MG63 (cell line): Measurements from ENCODE around the gene ORMDL2. TPM values are rescaled to one million over a fixed set of nuclear protein-coding genes. Genes with fewer than 3 reads are reported as not detected.
"Not testable (repeated sequence)": the region's sequence is repeated elsewhere in the genome, so short reads cannot be mapped to it uniquely, and the experiment has no call there.

Experiments used
- DNase-seq: peaks from one replicate; pipeline ENCODE4 v3.0.0-alpha.2; 2020
- H3K27me3 ChIP-seq: fragments of 250-450 bp; sonication (Bioruptor Pico); 2 replicates; pipeline ENCODE4 v1.5.1; 2020; ENCODE audit warnings: mild to moderate bottlenecking, moderate library complexity
- H3K36me3 ChIP-seq: fragments of 250-450 bp; sonication (Bioruptor Pico); 2 replicates; pipeline ENCODE4 v1.5.1; 2020; ENCODE audit warnings: mild to moderate bottlenecking, moderate library complexity
- H3K4me3 ChIP-seq: fragments of 250-450 bp; sonication (Bioruptor Pico); 2 replicates; pipeline ENCODE4 v1.5.1; 2020; ENCODE audit warnings: mild to moderate bottlenecking, moderate library complexity
- H3K9me3 ChIP-seq: fragments of 250-450 bp; sonication (Bioruptor Pico); 2 replicates; pipeline ENCODE4 v1.5.1; 2020; ENCODE audit warnings: mild to moderate bottlenecking, moderate library complexity
- total RNA-seq: library from RNA; depleted of rRNA; stranded (reverse); fragments of >200 nt; shearing (Covaris generic); gene quantifications from 2 replicates; pipeline ENCODE4 v1.2.3, GENCODE V29; 2014; ENCODE audit warnings: low replicate concordance

ORMDL2 gene
- total RNA-seq, 1 experiment from 2014 or later = 12.0 TPM

DNA sequence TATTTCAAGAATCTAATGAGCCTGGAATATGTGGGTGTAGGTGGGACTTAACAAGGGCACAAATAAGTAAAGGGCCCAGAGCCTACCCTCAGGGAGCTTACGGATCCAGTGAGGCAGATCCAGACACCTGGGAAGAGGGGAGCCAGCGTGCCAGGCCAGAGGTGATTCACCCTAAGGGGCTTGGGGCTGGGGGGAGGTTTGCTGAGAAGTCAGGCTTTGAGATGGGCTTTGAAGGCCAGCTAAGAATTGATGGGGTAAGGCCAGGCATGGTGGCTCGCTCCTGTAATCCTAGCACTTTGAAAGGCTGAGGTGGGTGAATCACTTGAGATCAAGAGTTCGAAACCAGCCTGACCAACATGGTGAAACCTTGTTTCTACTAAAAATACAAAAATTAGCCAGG is 25.6 kb downstream of the ORMDL2 start:
- DNase-seq = no peak
- H3K27me3 ChIP-seq = no peaks in the 10 kb centered on the region
- H3K36me3 ChIP-seq = no peaks in the 10 kb centered on the region
- no peak overlapping the region for H3K4me3 ChIP-seq
- no peaks in the 10 kb centered on the region for H3K9me3 ChIP-seq

DNA sequence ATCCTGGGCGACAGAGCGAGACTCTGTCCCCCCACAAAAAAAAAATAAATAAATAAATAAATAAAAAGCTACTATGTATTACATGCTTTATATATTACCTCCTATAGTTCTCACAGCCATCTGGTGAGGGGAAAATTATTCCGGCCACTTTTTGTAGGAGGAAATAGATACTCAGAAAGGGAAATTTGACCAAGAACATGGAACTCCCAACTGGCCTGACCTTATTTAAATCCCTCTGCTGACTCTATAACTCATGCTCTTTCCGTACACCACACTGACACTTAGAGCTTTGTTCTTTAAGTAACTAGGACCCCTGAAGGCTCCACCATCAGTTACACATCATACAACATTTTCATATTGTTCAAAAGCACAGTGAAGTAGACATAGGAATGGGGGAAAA is 27.1 kb downstream of the ORMDL2 start:
- Histone ChIP-seq H3K4me3 (no peak overlapping the region), H3K36me3 (no peaks in the 10 kb centered on the region), H3K9me3 (no peaks in the 10 kb centered on the region), H3K27me3 (no peaks in the 10 kb centered on the region)
- DNase-seq = no peak

DNA sequence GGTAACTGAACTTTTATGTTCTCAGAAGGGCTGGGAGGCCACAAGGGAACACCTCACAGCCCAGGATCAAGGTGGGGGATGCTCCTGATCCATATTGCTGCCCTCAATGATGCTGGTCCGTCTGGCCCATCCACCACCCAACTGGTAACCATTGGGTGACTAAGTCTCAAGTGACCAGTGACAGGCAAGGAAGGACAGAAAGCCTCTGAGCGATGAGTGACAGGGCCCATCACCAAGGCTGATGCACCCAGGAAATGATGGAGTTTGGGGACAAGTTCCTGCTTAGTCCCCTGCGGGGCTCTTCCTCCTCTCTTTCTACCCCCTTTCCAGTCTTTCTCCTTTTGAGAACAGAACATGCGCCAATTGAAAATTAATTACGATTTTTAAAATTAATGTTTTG is 27.5 kb downstream of the ORMDL2 start:
- Histone ChIP-seq H3K4me3 (no peak overlapping the region), H3K36me3 (no peaks in the 10 kb centered on the region), H3K27me3 (no peaks in the 10 kb centered on the region), H3K9me3 (no peaks in the 10 kb centered on the region)
- no peak for DNase-seq

DNA sequence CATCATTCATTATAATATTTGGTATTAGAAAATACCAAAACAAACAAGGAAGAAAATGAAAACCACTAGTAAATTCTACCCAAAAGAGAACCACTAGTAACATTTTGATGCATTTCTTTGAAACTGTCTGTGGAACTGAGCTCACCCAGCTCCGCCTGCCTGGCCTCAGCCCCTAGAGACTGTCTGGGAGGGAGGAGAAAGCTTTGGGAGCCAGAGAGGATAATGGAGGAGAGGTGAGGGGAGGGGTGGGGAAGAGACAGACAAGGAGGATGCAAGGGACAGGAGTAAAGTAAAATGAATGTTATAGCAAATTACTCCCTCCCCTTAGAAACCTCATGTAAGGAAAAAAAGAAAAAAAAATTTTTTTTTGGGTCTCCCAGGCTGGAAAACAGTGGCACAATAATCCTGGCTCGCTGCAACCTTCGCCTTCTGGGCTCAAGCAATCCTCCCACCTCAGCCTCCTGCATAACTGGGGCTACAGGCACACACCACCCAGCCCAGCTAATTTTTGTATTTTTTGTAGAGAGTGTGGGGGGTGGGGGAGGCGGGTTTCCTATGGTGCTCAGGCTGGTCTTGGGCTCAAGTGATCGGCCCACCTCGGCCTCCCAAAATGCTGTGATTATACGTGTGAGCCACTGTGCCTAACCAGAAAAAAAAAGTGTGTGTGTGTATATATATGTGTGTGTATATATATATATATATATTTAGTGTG is 28.1 kb downstream of the ORMDL2 start:
- H3K36me3 ChIP-seq = no peaks in the 10 kb centered on the region
- DNase-seq = no peak
- no peak overlapping the region for H3K4me3 ChIP-seq
- no peaks in the 10 kb centered on the region for H3K9me3 ChIP-seq
- H3K27me3 ChIP-seq = no peaks in the 10 kb centered on the region

DNA sequence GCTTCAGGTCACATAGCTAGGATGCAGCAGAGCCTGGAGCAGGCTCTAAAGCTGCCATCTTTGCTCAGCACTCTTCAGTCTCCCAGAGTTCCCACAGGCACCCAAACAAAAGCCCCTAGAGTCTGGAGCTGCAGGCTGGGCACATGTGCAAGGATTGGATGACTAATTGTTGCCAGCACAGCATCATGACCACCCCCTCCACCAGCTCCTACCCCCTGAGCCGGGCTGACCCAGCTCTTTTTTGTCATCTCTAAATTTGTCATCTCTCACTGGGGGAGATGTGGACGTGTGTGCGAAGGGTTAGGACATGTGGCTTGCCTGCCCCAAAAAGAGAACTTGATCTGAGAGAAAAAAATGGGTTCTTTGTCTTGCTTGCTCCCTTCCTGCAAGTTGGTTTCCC is 29.2 kb downstream of the ORMDL2 start:
- Histone ChIP-seq H3K4me3 (no peak overlapping the region), H3K9me3 (no peaks in the 10 kb centered on the region), H3K36me3 (no peaks in the 10 kb centered on the region), H3K27me3 (no peaks in the 10 kb centered on the region)
- DNase-seq = peak; percentile 43

DNA sequence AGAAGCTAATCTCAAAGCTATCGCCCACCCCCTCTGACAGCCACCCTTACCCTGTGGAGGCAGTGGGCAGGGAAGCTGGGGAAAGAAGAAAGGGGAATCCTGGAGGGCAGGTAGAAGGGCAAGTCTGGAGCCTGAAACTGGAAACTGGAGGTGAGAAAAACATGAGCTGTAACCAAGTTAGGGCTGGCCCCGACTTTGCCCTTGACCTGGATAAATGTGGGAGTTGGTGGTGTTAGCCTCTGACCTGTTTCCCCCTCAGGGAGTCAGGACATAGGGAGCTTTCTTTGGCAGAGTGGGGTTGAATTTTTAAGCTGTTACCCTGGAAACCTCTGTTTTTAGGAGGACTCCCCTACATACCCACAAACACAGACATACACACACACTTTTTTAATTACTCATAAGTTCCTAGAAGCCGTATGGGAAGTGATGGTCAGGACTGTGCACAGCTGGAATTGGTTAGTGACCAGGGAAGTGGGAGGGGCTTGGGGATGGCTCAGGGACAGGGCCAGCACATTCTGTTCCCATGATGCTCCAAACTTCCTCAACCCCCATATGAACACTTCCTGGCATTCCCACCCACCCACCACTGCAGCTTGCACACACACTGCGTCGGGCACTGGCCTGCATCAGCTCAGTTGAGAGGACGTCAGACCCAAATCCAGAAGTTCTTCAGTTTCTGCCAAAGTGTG is 29.9 kb downstream of the ORMDL2 start:
- Histone ChIP-seq H3K9me3 (no peaks in the 10 kb centered on the region), H3K4me3 (peak overlapping the region; percentile 30), H3K36me3 (no peaks in the 10 kb centered on the region), H3K27me3 (no peaks in the 10 kb centered on the region)
- DNase-seq = peak; percentile 95

DNA sequence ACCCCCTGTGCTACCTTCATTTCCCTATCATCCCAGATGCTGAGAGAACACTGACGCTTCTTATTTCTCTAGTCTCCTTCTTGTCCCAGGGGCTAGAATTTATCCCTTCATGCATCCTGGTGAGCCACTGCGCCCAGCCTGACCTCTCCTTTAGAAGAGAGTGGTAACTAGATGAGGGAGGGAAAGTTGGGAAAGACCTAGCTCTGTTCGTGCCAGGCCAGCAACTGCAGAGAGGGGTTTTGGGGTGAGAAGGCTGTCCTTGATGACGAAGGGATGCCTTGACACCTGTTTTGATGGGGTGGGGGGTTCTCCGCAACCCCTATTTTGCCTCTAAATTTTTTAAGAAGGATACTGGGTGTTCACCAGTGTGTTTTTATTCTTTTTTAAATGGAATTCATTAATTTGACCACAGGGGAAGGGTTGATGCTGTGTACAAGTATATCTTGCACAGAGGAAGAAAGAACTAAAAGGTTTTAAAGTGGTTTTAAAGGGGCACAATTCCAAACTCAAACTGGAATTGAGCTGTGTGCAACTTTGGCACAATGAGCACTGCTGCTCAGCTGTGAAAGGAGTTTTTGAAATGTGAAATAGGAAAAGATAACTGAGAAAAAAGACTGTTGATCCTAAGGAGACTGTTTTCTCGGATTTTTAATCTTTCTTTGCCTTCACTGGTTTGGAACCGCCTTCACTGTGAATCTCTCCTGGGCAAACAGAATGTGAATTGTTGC is 31.9 kb downstream of the ORMDL2 start:
- H3K27me3 ChIP-seq = no peaks in the 10 kb centered on the region
- no peaks in the 10 kb centered on the region for H3K9me3 ChIP-seq
- DNase-seq = no peak
- H3K36me3 ChIP-seq = no peaks in the 10 kb centered on the region
- no peak overlapping the region for H3K4me3 ChIP-seq

DNA sequence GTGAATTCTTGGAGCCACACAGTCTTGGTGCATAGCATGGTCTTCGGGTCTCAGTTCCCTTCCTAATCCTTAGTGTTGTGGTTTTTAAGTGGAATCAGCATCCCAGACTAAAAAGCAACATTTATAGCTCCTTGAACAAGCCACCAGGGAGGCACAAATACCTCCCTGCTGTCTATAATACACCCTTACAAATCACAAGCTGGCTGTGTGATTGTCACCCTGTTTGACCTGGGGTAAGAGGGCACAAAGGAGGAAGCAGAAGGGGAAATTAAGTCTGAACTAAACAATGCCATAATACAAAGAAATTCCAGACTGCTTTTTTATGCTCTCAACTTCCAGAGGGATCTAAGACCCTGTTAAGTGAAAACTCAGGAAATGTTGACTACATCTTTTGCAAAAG is 32.6 kb downstream of the ORMDL2 start:
- Histone ChIP-seq H3K4me3 (no peak overlapping the region), H3K9me3 (no peaks in the 10 kb centered on the region), H3K36me3 (no peaks in the 10 kb centered on the region), H3K27me3 (no peaks in the 10 kb centered on the region)
- no peak for DNase-seq

DNA sequence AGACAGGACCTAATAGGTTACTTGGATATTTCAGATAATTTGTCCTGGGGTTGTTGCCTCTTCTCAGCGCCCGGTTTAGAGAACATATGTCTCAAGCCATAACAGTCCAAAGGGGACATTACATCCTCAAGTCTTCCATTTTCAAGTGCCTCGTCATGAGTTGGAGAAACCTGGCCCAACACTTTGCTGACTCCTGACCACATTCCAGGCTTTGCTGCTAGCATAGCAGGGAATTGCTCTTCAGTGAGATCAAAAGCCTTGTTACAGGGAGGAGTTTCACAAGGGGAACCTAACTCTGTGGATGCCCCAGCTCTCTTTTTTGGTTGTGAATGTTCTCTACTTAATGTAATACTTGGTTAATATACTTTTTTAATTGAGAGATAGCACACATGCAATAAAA is 33.1 kb downstream of the ORMDL2 start:
- Histone ChIP-seq H3K36me3 (no peaks in the 10 kb centered on the region), H3K4me3 (no peak overlapping the region), H3K9me3 (no peaks in the 10 kb centered on the region), H3K27me3 (no peaks in the 10 kb centered on the region)
- no peak for DNase-seq

DNA sequence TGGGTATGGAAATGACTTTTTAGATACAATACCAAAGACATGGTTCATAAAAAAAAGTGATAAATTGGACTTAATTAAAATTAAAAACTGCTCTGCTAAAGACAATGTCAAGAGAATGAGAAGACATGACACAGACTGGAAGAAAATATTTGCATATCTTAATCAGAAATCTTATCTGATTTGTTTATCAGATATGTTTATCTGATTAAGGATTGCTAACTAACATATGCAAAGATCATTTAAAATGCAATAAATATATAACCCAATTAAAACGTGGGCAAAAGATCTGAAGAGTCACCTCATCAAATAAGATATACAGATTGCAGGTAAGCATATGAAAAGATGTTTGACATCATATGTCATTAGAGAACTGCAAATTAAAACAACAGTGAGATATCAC is 34.9 kb downstream of the ORMDL2 start:
- H3K27me3 ChIP-seq = no peaks in the 10 kb centered on the region
- H3K9me3 ChIP-seq = no peaks in the 10 kb centered on the region
- no peaks in the 10 kb centered on the region for H3K36me3 ChIP-seq
- no peak for DNase-seq
- no peak overlapping the region for H3K4me3 ChIP-seq

DNA sequence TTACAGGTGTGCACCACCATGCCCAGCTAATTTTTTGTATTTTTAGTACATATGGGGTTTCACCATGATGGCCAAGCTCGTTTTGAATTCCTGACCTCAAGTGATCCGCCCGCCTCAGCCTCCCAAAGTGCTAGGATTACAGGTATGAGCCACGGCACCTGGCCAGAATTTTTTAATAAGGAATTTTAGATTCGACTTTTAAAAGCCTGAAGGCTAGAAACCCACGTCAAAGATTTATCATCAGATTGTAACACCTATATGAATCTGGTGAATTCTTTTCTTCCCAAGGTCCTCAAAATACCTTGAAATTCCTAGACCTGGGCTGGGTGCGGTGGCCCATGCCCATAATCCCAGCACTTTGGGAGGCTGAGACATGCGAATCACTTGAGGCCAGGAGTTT is 43.6 kb downstream of the ORMDL2 start:
- Histone ChIP-seq H3K36me3 (no peaks in the 10 kb centered on the region), H3K9me3 (peaks cover 6% of the 10 kb centered on the region; the same call in 1 of the 2 replicates), H3K4me3 (no peak overlapping the region), H3K27me3 (no peaks in the 10 kb centered on the region)
- no peak for DNase-seq

DNA sequence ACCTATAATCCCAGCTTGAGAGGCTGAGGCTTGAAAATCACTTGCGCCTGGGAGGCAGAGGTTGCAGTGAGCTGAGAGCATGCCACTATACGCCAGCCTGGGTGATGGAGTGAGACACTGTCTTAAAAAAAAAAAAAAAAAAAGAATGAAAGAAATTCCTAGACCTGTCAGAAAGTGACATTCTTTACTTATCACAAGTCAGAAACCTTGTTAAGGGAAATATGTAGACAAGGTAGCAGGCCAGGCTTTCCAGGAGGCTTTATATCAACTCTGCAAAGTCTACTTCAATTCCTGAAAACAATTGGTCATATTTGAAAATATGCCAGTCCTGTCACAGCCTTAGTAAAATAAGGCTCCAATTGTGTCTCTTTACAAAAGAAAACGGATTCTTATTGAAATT is 44.0 kb downstream of the ORMDL2 start:
- H3K27me3 ChIP-seq = no peaks in the 10 kb centered on the region
- H3K4me3 ChIP-seq = no peak overlapping the region
- peaks cover 6% of the 10 kb centered on the region; the same call in 1 of the 2 replicates for H3K9me3 ChIP-seq
- H3K36me3 ChIP-seq = no peaks in the 10 kb centered on the region
- no peak for DNase-seq

DNA sequence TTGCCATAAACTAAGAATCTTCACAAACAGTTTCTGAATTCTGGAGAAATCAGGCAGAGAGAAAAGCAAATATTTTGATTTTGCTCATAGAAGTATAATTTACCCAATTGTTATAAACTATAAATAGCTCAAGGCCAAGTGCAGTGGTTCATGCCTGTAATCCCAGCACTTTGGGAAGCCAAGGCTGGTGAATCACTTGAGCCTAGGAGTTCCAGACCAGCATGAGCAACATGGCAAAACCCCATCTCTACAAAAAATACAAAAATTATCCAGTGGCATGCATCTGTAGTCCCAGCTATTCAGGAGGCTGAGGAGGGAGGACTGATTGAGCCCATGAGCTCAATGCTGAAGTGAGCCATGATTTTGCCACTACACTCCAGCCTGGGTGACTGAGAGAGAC is 44.4 kb downstream of the ORMDL2 start:
- H3K4me3 ChIP-seq = no peak overlapping the region
- H3K27me3 ChIP-seq = no peaks in the 10 kb centered on the region
- no peaks in the 10 kb centered on the region for H3K36me3 ChIP-seq
- no peak for DNase-seq
- peaks cover 6% of the 10 kb centered on the region; the same call in 1 of the 2 replicates for H3K9me3 ChIP-seq

DNA sequence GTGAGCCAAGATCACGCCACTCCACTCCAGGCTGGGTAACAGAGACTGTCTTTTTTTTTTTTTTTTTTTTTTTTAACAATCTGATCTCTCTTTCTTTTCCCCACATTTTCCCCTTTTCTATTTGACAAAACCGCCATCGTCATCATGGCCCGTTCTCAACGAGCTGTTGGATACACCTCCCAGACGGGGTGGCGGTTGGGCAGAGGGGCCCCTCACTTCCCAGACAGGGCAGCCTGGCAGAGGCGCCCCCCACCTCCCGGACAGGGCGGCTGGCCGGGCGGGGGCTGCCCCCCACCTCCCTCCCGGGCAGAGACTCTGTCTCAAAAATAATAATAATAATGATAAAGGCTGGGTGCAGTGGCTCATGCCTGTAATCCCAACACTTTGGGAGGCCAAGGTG is 45.1 kb downstream of the ORMDL2 start:
- H3K27me3 ChIP-seq, H3K36me3 ChIP-seq: not testable (repeated sequence)

DNA sequence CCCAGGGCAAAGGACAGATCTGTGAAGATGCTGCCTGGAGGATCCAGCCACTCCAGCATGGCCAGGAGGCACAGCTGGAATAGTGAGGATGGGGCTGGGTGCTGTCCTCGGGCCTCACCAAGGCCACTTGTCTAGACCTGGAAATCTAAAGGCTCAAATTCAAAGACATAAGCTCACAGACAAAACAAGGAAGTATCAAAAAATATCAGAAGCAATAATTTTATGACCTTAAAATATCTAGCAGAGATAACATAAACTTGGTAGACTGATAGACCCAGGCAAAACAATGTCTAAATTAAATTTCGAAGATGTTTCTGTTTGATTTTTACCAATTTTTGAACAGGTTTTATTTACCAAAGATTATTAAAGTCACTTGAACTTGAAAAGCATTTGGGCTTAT is 47.5 kb downstream of the ORMDL2 start:
- Histone ChIP-seq H3K4me3 (no peak overlapping the region), H3K36me3 (no peaks in the 10 kb centered on the region), H3K27me3 (no peaks in the 10 kb centered on the region), H3K9me3 (peaks cover 6% of the 10 kb centered on the region; the same call in 1 of the 2 replicates)
- no peak for DNase-seq

More for the DNA sequence above, 45.1 kb downstream of the ORMDL2 start:
- not testable (repeated sequence) for H3K9me3 ChIP-seq, H3K4me3 ChIP-seq, DNase-seq

DNA sequence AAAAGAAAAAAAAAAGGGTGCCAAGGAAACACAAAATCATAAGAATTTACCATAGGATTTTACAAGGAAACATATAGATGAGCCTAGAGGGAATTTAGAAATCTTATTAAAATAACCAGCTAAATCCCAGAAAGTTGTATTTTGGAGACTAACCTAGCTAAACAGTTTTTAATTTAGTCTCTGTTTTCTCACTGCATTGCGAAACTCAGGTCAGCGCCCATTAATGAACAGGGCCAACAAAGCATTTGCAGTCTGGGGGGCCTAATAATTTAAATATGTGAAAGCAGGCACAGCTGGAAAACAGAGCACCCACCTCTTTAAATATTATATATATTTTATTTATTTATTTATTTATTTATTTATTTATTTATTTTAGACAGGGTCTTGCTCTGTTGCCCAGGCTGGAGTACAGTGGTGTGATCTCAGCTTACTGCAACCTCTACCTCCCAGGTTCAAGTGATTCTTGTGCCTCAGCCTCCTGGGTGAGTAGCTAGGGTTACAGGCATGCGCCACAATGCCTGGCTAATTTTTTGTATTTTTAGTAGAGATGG is 48.7 kb downstream of the ORMDL2 start:
- H3K36me3 ChIP-seq = not testable (repeated sequence)

More for the DNA sequence above, 48.7 kb downstream of the ORMDL2 start:
- H3K4me3 ChIP-seq, H3K9me3 ChIP-seq, H3K27me3 ChIP-seq, DNase-seq: not testable (repeated sequence)
